ENCODE measurements around the gene TGIF1.
"Not testable (repeated sequence)": the region's sequence is repeated elsewhere in the genome, so short reads cannot be mapped to it uniquely, and the experiment has no call there.

The TGIF1 gene

DNA sequence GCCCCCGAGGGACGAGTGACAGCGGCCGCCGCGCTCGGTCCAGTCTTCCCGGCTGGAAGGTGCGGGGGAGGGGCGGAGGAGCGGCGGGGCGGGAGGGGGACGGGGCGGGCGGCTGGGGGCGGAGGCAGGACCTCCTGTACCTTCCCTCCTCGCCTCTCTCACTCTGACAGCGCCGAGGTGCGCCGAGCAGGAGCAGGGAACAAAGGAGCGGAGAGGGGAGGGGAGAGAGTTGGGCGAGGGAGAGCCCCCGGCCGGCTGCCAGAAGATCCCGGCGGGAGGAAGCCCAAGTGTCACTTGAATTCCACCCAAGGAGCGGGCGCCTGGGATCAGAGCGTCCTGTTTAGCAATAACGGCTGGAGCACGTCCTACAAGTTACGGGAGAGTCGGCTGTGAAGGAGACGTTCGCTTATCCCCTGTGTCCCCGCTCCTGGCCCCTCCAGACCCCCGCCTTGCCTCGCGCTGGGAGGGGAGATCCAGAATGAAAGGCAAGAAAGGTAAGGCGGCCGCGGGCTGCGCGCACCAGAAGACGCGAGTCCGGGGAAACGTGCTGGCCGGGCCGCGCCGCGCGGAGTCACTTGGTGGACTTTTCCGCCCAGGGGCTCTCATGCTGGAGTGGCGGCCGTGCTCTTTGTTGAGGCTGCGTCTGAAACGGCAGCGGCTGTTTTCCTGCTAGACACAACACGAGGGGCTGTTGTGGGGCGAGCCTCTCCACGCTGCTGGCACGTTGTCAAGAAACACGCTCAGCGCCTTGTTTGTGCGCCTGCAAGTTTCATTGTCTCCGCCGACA, at the start of gene TGIF1:
Gene TGIF1, plus strand, starts transcription at position 161 of the 787 bp plus-strand sequence. Its CDS starts 318 bp downstream, at position 479.
- DNase-seq, result peak; percentile 43 to 66 (median 55)

DNA sequence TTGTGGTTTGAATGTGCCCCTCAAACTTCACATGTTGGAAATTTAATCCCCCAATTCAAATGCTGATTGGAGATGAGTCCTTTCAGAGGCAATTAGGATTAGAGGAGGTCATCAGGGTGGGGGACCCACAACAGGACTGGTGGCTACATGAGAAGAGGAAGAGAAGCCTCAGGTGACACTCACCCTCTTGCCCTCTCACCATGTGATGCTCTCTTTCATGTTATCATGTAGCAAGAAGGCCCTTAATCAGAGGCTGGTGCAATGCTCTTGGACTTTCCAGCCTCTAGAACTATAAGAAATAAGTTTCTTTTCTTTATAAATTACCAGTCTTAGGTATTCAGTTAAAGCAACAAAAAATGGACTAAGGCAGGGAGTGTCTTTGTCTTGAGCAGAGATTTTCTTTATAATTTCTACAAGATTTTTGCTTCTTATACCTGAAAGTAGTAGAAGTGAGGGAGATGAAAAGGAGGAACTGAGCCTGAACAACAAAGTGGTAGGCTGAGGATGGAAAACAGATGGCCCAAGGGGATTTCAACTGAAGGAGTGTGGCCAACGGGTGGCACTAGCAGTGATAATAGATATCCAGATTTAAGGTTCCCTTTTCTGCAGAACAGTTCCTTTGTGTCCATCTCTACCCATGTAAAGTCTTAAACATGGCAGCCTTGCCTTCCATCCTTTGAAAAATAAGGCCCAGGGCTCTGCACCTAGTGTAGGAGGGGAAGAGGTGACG, 49.2 kb upstream of the TGIF1 start:
- no peak for DNase-seq

DNA sequence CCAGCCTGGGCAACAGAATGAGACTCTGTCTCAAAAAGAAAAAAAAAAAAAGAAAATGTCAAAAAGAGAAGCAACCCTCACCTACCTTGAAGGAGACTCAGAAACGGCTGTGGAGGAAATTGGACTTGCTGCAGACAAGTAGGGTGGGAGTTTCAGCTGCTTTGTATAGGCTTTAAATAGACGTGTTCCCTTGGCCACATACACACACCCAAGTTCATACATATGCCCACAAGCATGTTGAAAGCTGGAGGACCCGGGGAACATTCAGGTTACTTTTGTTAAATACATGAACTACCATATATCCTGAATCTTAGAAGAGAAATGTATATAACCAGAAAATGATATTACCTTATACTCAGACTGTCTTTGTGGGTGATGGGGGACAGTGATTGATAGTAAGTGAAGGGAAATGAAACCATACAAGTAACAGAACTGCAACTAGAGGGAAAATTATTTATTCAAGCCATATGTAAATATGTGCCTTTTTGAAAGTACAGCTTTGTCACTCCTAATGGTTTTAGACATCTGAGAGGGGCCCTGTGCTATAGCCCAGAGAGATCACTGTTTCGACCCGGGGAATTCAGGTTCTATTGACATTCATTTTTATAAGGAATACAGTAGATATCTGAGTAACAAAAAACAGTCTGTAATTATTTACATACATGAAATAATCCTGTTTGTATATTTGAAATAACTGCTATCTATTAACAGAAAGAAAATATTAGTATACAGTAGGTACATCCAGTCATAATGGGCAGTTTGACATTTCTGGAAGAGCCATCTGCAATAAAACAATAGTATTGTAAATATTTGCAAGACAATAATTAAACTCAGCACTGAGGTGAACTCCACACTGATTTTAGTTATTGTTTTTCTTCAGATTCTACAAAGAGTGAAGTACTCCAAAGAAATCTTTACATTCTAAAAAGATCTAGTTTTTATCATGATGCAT, 48.0 kb upstream of the TGIF1 start:
- DNase-seq, result no peak

DNA sequence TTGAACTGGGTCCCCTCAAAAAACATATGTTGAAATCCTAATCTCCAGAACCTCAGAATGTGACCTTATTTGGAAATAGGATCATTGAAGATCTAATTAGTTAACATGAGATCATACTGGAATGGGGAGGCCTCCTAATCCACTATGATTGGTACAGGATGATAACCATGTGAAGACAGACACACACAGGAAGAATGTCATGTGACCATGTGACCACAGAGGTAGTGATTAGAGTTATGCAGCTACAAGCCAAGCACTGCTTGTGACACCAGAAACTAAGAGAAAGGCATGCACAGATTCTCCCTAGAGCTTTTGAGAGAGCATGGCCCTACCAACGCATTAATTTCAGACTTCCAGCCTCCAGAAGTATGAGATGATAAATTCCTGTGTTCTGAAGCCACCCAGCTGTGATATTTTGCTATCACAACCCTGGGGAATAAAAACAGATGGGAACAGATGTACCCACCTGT, 47.0 kb upstream of the TGIF1 start:
- DNase-seq, result no peak

DNA sequence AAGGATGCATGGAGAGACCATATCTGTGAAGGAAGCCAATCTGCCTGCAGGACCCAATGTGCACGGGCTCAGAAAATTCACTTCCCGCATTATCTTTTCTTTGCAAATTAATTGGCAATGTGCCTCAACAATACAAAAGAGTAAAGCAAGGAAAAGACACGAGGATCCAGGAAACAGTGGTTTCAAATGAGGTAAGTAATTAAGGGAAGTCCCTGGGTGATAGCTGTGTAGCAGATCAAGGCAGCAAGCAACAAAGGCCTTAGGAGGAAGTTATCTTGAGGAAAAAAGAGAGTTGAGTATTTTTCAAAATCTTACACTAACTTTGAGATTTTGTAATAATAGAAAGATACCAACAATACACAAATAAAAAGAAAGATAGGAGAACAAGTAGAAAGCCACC, 44.3 kb upstream of the TGIF1 start:
- DNase-seq, result no peak

DNA sequence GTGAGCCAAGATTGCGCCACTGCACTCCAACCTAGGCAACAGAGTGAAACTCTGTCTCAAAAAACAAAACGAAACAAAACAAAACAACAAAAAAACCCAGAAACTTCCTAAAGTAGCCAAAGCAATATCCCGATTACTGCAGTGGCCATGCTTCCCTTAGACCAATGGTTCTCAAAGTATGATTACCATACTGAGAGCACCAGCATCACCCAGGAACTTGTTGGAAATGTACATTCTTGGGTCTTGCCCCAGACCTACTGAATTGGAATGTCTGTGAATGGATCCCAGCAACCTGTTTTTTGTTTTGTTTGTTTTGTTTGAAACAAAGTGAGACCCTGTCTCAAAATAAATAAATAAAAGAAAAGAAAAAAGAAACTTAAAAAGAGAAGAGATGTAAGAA, 41.9 kb upstream of the TGIF1 start:
- DNase-seq, result no peak

DNA sequence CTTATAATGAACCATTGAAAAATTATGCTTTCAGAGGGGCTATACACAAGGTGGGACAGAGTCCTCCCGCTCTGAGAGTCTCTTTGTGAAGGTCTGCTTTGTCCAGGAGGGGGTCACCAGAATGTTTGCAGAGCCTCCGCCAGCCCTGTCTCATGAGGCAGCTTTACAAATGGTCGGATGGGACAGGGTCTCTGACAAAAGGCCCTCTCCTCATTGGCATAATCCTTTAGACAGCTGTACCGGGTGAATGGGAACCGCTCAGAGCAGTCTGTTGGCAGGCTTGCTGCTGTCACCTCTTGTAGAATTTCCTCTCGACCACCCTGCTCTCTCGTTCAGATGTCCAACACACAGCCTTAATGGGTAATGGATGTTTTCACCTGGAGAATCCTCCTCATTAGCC, 40.2 kb upstream of the TGIF1 start:
- no peak for DNase-seq

DNA sequence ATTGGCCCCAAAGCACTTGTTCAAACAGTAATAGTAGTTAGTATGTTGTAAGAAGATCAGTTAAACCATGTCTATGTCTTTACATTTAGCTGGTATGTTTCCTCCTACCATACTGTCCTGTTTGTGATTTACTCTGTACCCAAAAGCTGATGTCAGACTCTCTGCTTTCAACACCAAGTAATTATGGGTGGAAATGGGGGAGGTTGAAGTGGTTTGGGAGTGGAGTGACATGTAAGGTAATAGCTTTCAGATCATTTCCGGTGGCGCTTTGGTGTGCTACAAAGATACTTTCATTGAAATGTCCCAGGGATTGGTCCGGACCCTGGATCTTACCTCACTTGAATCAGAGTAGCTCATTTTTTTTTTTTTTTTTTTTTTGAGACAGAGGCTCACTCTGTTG, 39.7 kb upstream of the TGIF1 start:
- DNase-seq, result no peak

DNA sequence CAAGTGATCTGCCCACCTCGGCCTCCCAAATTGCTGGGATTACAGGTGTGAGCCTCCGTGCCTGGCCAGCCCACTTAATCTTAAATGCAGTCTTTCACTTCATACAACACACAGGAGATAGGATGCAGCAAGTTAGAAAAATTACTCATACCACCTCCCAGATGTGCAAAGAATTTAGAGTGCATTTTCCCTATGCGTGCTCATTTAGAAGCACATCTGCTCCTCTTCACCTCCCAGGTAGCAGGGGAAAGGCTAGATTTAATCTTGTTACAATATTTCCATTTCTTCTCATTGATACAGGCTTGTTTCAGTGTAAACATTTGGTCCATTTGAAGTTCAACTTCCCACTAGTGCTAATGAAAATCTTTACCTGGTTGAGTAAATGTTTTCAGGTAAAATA, 39.1 kb upstream of the TGIF1 start:
- not testable (repeated sequence) for DNase-seq

DNA sequence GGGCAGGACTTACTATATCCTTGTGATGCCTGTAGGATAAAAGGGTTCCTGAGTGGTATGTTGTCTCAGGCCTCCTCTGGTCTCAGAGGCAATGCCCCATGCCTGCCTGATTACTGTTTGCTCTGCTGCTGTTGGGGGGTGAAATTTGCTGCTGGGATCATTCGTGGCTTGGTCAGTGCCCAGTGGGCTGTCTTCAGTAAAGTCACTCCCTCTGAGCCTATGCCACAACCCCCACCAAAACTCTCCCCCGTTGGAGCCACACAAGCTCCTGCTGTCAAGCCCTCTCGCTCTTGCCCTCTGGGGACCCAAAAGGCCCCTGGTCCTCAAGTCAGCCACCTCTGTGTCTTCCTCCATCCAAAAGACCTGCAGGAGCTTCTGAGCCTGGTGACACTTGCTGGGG, 38.6 kb upstream of the TGIF1 start:
- no peak for DNase-seq

DNA sequence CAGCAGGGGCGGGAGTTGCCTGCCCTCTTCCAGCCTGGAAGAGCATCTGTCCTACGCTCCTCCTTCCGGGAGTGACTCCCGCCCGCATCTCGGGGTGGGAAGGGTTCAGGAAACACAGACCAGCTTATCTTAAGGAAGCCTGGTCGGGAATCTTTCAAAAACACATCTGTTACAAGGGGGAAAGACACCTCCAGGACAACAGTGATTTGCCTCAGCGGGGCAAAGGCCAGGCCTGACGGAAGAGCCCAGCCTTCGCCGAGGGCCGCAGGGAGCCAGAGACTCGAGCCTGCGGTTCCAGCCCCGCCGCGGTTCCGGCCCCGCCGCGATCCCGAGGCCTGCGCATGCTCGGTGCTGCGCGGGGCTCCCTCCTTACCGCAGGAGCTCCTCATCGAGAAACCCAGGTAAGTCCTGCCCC, 38.1 kb upstream of the TGIF1 start:
- DNase-seq, result peak in 1 of 4 experiments; percentile 4

DNA sequence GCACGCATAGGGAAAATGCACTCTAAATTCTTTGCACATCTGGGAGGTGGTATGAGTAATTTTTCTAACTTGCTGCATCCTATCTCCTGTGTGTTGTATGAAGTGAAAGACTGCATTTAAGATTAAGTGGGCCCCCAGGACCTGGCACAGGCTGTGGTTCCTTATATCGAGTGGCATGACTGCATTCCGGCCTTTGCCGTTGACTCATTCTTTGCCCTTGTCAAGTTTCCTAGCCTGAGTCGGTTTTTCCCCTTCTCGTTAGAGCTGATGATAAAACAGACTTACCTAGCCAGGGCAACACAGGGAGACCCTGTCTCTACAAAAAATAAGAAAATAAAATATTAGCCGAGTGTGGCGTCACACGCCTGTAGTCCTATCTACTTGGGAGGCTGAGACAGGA, 37.4 kb upstream of the TGIF1 start:
- DNase-seq, result not testable (repeated sequence)

DNA sequence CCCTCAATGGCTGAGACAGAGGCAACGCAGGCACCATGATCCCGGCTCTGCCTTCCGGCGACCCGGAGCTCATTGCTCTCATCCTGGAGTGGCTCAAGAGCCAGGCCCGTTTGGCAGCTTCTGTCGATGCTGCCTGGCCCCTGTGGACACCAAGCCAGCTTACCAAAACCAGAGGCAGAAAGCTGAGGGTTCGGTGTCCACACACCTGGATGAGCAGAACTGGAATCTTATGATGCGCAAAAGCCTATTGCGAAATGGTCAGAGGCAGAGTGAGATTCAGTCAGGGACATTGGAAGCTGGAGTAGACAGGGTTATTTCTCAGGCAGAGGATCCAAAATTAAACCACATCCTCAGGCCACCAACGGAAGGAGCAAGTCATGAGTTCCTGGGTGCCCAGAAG, 34.9 kb upstream of the TGIF1 start:
- no peak for DNase-seq

DNA sequence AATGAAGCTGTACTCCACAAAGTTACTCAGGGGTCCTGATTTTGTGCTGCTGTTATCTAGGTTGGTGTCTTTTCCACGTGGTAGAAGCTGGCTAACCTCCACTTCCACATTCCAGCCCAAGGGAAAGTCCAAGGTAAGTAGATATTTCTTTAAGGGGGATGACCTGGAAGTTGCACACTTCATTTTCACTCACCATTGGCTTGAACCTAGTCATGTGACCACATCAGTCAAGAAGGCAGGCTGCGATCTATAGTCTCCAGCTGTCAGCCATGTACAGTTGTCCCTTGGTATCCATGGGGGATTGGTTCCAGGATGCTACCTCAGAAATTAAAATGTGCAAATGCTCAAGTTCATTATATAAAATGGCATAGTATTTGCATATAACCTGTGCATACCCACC, 31.9 kb upstream of the TGIF1 start:
- no peak for DNase-seq

DNA sequence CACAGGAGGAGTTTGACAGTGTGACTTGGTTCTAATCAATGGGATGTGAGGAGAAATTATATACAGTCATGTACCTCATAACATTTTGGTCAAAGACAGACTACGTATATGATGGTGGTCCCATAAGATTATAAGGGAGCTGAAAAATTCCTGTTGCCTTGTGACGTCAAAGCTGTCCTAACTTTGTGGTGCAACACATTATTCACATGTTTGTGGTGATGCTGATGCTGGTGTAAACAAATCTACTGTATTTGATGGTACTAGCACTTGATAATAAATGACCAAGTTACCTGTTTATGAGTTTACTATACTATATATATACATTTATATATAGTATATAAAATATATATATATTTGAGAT, 29.1 kb upstream of the TGIF1 start:
- DNase-seq, result no peak

DNA sequence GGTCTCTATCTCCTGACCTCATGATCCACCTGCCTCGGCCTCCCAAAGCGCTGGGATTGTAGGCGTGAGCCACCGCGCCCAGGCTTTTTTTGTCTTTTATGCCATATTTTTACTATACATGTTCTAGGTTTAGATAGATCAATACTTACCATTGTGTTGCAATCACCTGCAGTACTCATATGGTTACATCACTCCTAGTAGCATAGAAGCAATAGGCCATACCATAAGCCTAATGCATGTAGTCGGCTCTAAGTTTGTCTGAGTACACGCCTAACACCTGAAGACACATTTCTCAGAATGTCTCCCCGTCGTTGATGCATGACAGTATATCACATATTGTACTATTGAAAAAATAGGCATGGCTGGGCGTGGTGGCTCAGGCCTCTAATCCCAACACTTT, 27.1 kb upstream of the TGIF1 start:
- no peak for DNase-seq

DNA sequence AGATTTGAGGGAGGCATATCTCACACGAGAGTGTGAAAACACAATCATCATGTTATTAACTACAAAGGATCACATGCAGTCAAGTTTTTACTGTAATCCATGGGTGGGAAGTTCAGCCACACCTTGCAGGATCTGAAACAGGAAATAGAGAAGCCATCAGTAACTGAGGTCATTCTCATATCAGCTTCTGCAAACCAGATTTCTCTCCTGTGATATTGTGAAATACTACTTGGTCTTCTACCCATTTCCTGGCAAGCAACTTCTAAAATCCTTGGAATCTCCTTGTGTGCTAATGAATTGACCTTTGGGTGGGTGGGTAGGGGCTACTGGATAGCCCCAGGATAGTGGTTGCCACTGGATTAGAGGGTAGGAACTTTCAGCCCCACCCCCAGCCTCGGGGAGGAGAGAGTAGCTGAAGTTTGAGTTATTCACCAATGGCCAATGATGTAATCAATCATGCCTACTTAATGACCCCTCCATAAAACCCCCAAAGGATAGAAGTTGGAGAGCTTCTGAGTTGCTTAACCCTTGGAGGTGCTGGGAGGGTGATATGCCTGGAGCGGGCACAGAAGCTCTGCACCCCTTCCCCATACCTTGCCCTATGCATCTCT, 25.6 kb upstream of the TGIF1 start:
- DNase-seq, result no peak

DNA sequence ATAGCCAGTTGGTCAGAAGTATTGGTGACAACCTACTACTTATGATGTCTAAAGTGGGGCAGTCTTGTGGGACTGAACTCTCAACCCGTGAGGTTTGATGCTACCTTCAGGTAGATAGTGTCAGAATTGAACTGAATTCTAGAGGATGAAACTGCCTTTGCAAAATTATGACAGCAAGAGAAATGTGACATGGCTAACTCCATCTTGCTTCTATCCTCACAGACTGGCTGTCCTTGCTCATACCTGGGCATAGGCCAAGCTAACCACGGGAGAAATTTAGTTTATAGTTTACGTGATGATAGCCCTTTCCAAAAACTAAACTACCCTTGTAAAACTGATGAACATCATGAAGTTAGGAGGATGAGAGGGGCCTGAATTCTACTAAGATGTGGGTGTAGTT, 24.9 kb upstream of the TGIF1 start:
- DNase-seq, result no peak

DNA sequence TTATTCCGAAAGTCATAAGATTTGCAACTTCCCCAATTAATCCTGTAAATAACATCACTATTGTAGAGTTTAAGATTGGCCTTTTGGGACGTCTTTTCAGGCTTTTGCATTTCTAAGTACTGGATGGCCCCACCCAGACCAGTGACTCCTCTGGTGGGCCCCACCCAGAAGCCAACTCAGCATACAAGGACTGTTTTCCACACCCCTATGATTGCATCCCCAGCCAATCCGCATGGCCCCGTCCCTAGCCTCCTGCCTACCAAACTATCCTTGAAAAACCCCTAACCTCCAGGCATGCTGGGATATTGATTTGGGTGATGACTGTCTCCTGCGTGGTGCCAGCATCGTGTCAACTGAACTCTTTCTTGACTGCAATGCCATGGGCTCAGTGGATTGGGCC, 24.5 kb upstream of the TGIF1 start:
- no peak for DNase-seq

DNA sequence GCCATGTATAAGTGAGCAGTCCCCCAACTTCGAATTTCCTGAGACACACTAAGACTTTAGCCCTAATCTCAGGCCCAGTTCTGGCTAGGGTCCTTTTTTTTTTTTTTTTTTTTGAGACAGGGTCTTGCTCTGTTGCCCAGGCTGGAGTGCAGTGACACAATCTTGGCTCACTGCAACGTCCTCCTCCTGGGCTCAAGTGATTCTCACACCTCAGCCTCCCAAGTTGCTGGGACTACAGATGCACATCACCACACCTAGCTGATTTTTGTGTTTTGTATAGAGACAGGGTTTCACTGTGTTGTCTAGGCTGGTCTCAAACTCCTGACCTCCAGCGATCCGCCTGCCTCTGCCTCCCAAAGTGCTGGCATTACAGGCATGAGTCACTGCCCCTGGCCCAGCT, 23.9 kb upstream of the TGIF1 start:
- no peak for DNase-seq

DNA sequence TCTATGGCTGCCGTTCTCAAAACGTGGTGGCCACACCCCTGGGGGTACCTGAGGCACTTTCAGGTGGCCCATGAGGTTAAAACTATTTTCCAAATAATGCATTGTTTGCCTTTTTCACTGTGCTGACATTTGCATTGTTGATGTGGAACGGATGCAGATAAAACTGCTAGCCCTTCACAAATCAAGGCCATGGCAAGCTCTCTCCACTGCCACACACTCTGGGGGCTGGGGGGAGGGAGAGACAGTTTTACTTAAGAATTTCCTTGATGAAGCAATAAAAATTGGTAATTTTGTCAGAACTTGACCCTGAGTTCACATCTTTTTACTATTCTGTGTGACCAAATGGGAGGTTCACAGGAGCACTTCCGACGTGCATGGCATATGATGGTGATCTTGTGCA, 22.0 kb upstream of the TGIF1 start:
- DNase-seq, result no peak

DNA sequence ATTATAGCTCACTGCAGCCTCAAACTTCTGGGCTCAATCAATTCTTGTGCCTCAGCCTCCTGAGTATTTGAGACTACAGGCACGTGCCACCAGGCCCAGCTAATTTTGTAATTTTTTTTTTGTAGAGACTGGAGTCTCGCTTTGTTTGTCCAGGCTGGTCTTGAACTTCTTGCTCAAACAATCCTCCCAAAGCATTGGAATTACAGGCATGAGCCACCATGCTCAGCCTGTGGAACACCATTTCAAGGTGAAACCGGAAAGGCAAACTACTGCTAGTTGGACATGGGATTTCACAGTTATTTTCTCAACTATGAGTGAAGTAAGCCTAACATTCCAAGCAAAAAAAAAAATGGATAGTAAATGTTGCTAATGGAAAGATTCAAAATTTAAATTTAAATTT, 20.9 kb upstream of the TGIF1 start:
- no peak for DNase-seq

DNA sequence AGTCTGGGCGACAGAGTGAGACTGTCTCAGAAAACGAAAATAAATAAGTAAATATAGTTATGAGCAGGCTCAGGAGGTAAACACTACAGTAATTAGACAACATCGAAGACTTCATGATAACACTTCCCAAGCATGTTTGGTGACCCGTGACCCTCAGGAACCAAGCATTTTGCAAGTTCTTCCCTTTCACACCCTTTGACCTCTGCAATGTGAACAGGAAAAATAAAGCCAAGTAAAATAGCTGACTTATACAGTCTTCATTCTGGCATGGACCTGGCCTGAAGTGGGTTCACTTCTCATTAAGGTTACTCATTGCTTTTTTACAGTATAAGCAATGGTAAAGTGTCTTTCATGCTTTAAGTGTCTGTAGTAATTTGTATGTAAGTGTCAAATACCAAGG, 15.3 kb upstream of the TGIF1 start:
- DNase-seq, result no peak
